HG03575 (cell line): ENCODE measurements around the gene ZNF865.

Source experiments
- ATAC-seq: cut with Tn5 transposase; IDR thresholded peaks from one replicate; pipeline ENCODE4 v1.9.1; 2021; ENCODE audit not compliant: unreplicated experiment, insufficient number of reproducible peaks, low FRiP score; ENCODE audit errors: extremely low read depth

Gene ZNF865

GRCh38 chr19:55640577-55641425, 35.4 kb downstream of the ZNF865 start, which contains the start of gene ZNF580:
ZNF580 (plus strand) TSS chr19:55641002; CDS start chr19:55642509, 1,507 bp downstream.
- no peak for ATAC-seq

DNA sequence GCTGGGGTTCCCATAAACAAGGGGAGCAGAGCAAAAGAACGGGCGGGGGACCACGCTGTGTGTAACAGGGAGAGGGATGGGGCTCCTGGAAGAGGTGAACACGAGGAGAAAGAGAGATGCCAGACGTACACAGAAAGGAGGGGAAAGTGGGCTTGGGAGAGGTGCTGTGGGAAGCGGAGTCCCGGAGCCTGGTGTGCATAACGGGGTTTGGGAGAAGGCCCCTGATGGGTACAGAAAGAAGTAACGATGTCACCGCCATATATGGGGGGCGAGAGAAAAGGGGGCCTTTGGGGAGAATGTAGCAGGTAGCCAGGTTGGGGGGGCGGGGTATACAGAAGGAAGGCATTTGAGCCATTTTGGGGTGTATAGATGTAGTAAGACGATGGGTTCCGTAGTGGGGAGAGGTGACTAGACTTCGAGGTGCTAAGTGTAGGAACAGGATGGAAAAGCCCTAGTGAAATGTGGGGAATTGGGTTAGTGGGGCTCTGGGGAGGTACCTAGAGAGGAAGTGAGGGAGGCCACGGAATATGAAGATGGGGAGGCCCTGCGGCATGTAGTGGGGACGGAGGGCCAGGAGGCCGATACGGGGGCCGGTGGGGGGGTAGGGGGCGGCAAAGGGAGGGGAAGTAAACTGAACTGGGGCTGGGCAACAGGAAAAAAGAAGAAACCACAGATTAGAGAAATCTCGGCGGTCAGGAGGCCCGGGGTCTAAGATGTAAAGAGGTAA, 36.1 kb downstream of the ZNF865 start:
- ATAC-seq = no peak

DNA sequence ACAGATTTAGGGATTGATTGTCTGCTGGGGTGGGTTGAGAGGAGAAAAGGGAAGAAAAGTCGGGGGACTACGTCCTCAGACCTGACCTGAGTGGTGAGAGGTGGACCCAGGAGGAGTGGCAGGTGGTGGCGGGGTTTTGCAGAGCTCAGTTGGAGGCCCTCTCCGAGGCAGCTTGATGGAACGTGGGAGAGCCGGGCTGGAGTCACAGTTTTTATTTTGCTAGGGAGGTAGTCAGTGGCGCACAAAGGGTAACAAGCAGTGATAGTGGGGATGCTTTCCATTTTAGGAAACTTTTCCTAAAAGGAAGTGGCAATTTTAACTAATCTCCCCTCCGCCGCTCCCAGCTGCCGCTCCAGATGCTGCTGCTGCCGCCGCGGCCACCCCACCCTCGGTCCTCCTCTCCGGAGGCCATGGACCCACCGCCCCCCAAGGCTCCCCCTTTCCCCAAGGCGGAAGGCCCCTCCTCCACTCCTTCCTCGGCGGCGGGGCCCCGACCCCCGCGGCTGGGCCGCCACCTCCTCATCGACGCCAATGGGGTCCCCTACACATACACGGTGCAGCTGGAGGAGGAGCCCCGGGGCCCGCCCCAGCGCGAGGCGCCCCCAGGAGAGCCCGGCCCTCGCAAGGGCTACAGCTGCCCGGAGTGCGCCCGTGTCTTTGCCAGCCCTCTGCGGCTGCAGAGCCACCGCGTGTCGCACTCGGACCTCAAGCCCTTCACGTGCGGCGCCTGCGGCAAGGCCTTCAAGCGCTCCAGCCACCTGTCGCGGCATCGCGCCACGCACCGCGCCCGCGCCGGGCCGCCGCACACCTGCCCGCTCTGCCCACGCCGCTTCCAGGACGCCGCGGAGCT, 36.9 kb downstream of the ZNF865 start:
- ATAC-seq = no peak

DNA sequence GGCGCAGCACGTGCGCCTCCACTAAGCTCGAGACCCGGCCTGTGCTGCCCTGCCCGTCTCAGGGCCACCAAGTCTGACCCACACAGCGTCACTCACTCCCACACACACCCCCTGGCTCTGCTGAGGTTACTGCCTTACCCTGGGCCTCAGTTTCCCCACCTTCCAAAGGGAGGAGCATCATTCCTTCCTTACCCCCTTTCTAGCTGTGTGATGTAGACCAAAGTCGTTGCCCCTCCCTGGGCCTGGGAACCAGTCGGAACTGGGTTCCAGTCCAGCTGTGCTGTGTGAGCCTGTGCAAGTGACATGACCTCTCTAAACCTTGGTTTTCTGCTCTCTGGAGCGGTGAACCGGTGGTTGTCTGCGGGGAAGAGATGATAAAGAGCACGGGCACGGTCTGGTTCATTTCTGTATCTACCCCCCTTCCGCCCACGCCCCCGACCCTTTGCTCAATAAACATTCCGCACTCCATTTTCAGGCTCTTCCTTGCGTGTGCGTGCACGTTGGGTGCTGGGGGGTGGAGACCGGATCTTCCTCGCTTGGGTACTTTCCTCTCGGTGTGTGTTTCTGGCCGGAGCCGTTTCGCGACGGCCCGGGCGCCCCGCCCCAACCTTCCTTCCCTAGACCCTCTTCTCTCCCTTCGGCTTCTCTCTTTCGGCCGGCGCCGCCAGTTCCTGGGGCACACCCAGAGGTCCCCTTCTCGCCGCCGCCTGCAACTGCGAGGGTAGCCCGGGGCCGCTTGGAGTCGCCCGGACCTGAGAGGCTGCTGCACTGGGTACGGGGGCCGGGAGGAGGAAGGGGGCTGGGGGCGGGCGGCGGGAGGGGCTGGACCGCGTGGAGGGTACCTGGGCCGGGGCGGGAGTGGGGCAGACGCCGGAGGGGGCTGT, 37.8 kb downstream of the ZNF865 start, which contains the start of gene ZNF581:
TSS of gene ZNF581 (plus strand) at position 647 of the 884 bp plus-strand sequence. CDS start 923 bp downstream, outside the sequence.
- no peak for ATAC-seq

DNA sequence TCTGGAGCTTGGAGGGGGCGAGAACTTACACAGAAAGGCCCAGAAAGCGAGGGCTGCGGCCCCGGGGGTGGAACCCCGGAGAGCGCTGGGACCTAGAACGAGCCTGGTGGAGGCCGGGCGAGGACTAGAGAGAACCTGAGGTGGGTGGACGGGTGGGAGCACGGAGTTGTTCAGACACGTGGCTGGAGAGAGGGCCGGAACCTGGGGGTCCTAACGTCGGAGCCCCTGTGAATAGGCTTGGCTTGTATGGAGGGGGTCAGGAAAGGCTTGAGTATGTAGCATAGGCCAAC, 38.4 kb downstream of the ZNF865 start:
- no peak for ATAC-seq

- ATAC-seq = no peak
Observed at GRCh38 chr19:55644191-55644833, 38.9 kb downstream of the ZNF865 start.

GRCh38 chr19:55644842-55645511, 39.5 kb downstream of the ZNF865 start:
- ATAC-seq = no peak

GRCh38 chr19:55645512-55645881, 40.0 kb downstream of the ZNF865 start:
- no peak for ATAC-seq

DNA sequence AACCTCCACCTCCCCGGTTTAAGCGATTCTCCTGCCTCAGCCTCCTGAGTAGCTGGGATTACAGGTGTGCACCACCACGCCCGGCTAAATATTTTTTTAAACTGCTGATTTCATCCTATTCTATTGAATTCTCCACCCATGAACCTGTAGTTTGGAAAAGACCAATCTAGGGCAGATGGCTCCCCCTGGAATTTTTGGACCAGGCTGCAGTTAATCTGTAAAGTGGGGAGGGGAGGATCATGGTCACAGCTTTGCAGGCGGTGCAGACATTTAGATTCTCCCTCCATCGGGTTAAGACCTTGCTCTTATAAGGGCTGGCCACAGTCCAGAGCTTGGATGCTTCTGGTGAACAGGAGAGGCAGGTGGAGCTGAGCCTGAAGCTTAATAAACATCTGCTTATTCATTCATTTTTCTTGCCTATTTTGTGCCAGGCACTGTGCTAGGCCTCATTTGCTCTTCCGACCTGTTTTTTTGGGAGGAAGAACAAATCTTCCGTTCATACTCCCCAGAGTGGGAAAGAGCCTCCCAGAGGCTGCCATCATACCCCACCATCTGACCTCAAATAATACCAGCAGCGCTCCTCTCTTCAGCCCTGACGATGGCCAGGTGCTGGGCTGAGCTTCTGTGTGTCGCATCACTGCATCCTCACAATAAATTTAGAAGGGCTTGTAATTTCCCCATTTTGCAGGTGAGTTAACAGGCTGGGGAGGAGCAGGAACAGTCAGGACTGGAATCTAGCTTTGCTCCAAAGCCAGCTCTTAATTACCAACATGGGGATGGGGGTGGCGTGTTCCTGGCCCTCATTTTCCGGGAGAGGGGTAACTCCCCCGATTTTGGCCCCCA, 41.7 kb downstream of the ZNF865 start:
- ATAC-seq = no peak

- no peak for ATAC-seq
Observed at GRCh38 chr19:55647732-55648584, 42.5 kb downstream of the ZNF865 start, which contains the start of gene CCDC106. CCDC106 (plus strand) TSS chr19:55648212; CDS start chr19:55649047, 835 bp downstream.

GRCh38 chr19:55648585-55649267, 43.3 kb downstream of the ZNF865 start:
- no peak for ATAC-seq

DNA sequence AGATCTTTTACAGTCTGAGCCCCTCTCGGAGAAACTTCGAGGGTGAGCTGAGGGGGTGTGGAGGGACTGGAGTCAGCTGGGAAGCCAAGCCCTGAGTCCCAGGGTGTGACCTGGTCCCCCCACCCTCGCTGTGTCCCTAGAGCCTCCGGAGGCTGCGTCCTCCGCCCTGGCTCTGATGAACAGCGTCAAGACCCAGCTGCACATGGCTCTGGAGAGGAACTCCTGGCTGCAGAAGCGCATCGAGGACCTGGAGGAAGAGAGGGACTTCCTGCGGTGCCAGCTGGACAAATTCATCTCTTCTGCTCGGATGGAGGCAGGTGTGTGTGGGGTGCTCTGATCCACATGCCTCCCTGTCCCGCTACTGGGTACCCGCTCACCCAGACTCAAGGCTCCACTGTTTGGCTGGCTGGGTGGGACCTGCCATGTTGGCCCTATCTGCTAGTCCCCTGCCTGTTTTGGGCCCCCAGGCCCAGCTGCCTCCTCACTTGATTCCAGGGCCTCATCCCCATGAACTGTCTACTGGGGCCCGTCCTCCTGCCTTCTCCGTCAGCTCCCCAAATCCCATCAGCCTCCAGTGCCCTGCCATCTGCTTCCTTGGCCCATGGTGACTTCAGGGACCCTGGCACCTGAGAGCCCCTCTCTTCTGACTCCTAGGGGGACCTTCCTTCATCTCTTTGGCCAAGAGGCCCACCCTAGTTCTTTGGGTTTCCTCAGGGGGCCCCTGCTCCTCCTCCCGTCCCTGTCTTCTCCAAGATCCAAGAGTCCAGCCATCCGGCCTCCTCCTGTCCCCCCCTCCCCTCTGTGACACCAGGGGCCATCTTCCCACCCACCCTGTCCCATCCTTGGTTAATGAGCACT, 44.0 kb downstream of the ZNF865 start:
- ATAC-seq = no peak

GRCh38 chr19:55650126-55650557, 44.7 kb downstream of the ZNF865 start:
- no peak for ATAC-seq

DNA sequence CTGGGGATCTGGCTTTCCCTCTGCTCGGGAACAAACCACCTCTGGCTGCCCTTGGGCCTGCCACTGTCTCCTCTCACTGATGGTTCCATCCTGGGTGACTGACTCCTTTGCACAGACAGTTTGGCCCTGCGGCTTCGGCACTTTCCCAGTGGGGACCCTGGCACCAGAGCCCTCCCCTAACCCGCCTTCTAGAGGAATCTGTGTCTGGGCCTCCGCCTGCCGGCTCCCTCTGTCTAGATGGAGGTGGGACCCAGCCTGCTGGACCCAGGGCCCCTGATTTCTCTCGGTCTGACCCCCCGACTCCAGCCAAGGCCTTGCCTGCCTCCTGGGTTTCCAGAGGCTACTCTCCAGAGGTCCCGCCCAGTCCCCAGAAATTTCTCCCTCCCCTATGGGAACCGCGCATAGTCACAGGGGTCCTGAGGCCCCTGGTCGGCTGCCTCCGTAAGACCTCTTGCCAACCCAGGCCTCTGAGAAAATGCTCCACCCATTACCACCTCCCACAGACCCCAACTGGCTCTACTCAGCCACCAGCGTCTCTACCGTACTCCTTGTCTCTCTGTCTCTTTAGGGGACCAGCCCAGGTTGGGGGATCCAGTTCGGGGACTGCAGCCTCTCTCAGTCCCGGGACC, 45.3 kb downstream of the ZNF865 start:
- no peak for ATAC-seq
